B cell (primary cell): ENCODE data around the gene IRS1.

Experiments
- EZH2 ChIP-seq: IDR thresholded peaks from 2 replicates; pipeline ENCODE4 v1.6.1; 2012; ENCODE audit warnings: borderline replicate concordance, low read depth, mild to moderate bottlenecking, moderate library complexity, low read length; ENCODE audit not compliant: insufficient read depth, poor library complexity, severe bottlenecking
- TF ChIP-seq, protein P1 (sequence below): fragments of 200-600 bp; IDR thresholded peaks from one replicate; pipeline ENCODE4 v1.8.0; 2022; ENCODE audit warnings: antibody characterized with exemption, mild to moderate bottlenecking

DNA sequence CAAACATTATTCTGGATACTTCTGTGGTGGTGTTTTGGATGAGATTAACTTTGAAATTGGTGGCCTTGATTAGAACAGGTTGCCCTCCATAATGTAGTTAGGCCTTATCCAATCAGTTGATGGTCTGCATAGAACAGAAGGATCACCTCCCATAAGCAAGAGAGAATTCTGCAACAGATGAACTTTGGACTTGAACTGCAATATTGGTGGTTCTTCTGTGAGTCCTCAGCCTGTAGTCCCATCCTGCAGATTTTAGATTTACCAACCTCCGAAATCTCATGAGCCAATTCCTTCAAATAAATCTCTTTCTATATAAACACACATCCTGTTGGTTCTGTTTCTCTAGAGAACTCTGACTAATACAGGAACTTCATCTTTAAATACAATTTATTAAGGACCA lies 81.9 kb downstream of the IRS1 start:
- TF ChIP-seq, protein P1, sequence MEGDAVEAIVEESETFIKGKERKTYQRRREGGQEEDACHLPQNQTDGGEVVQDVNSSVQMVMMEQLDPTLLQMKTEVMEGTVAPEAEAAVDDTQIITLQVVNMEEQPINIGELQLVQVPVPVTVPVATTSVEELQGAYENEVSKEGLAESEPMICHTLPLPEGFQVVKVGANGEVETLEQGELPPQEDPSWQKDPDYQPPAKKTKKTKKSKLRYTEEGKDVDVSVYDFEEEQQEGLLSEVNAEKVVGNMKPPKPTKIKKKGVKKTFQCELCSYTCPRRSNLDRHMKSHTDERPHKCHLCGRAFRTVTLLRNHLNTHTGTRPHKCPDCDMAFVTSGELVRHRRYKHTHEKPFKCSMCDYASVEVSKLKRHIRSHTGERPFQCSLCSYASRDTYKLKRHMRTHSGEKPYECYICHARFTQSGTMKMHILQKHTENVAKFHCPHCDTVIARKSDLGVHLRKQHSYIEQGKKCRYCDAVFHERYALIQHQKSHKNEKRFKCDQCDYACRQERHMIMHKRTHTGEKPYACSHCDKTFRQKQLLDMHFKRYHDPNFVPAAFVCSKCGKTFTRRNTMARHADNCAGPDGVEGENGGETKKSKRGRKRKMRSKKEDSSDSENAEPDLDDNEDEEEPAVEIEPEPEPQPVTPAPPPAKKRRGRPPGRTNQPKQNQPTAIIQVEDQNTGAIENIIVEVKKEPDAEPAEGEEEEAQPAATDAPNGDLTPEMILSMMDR: no peak
- TF ChIP-seq EZH2: no peak
